ENCODE results near the gene MACF1. TPM values are rescaled to one million over a fixed set of nuclear protein-coding genes. Genes with fewer than 3 reads are reported as not detected.

MACF1 gene
- total RNA-seq, 4 donors from 2014 or later, result 230 to 378 (median 300) TPM

GRCh38 chr1:39363267-39363666, 158.8 kb downstream of the MACF1 start:
- DNase-seq (ENCODE audit: low spot score) (no peak), ATAC-seq (ENCODE audit: low FRiP score) (no peak)
- TF ChIP-seq CTCF (IDR thresholded peaks at IDR 0.05), result no peak

- ATAC-seq (ENCODE audit: low FRiP score) (no peak), DNase-seq (ENCODE audit: low spot score) (no peak)
- no peak for TF ChIP-seq CTCF (IDR thresholded peaks at IDR 0.05)
Measured at GRCh38 chr1:39368045-39368444, 163.6 kb downstream of the MACF1 start.

DNA sequence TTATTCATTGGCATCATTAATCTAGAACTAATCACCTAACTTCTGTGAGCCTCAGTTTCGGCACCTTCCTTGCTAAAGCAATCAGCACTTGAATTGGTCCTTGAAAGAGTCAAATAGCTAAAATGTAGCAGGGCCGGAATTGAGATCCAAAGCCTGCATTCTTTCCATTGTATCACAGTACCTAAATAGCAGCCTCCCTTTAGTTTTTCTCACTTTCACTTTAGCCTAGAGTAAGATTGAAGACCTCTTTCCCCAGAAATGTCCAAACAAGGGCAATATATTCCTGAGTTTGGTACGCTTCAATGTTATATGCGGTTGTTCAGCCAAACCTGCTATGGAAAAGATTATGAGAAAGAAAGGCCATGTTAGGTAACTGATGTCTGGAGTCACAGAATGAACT, 165.1 kb downstream of the MACF1 start:
- TF ChIP-seq CTCF (IDR thresholded peaks at IDR 0.05), result no peak
- ATAC-seq (ENCODE audit: low FRiP score), result peak; percentile 63
- DNase-seq (ENCODE audit: low spot score), result no peak

DNA sequence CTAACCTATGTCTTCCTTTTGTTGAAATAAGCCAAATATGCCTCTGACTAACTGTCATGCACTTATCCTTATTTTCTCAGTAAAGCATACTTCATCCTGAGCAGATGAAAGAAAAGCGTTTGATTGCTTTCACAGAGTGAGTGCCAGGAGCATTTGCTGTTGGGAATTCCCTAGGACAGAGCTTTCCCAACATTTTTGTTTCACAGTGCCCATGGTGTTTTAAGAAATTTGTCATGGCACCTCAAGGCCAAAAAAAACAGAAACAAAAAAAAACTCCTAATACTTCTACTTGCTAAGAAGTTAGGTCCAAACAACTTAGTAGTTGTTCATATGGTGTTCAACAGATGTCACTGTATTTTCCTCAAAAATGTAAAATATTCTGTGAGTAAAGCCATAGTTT, 166.1 kb downstream of the MACF1 start:
- ATAC-seq (ENCODE audit: low FRiP score) (no peak), DNase-seq (ENCODE audit: low spot score) (no peak)
- TF ChIP-seq CTCF (IDR thresholded peaks at IDR 0.05), result no peak

GRCh38 chr1:39372105-39372504, 167.6 kb downstream of the MACF1 start:
- TF ChIP-seq CTCF (IDR thresholded peaks at IDR 0.05), result no peak
- DNase-seq (ENCODE audit: low spot score) (no peak), ATAC-seq (ENCODE audit: low FRiP score) (no peak)

GRCh38 chr1:39376656-39377055, 172.2 kb downstream of the MACF1 start:
- no peak for TF ChIP-seq CTCF (IDR thresholded peaks at IDR 0.05)
- DNase-seq (ENCODE audit: low spot score) (no peak), ATAC-seq (ENCODE audit: low FRiP score) (no peak)

- ATAC-seq (ENCODE audit: low FRiP score) (no peak), DNase-seq (ENCODE audit: low spot score) (no peak)
- TF ChIP-seq CTCF (IDR thresholded peaks at IDR 0.05), result no peak
Measured at GRCh38 chr1:39378377-39378776, 173.9 kb downstream of the MACF1 start.
